ENCODE measurements around the gene DOK4.

DNA sequence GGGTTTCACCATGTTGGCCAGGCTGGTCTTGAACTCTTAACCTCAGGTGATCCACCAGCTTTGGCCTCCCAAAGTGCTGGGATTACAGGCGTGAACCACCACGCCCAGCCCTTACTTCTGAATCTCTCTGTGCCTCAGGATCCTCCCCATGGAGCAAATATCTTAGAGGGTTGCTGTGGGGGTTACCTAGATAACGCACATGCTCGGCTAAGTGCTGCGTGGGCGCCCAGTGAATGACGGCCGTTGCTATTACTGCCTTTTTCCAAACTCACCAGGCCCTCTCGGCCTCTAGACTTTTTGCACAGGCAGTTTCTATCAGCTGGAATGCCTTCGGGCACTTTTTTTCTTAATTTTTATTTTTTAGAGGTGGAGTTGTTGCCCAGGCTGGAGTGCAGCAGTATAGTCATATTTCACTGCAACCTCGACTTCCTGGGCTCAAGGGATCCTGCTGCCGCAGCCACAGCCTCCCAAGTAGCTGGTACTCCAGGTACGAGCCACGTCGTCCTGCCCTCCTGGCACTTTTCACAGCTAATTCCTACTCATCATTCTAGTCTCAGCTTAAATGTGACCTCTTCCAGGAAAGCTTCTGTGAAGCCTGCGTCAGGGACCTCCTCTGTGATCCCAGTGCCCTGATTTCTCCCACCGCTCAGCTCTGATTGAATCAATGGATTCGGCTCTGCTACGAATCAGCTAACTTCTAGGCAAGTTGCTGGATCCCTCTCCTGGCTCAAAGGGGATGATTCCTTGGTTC is 41.5 kb upstream of the DOK4 start:
- TF ChIP-seq POLR2AphosphoS5 (IDR thresholded peaks at IDR 0.05; ENCODE audit: borderline replicate concordance, low read depth, low read length) (no peak), EZH2 (IDR thresholded peaks at IDR 0.05) (no peak)
